Thyroid gland (tissue), 4 donors: ENCODE results near the gene SLC25A45.

ENCODE experiments used
- POLR2A ChIP-seq, 2 donors: fragments of 450-650 bp; IDR thresholded peaks; one replicate each; pipeline ENCODE4 v1.6.1; 2017; ENCODE audit warnings: antibody characterized with exemption in 2 of 2, mild to moderate bottlenecking in 2 of 2, moderate library complexity in 1 of 2
- TF ChIP-seq, protein P1 (sequence below), 6 experiments: fragments of 200-600 bp in 3 of 6; fragments of 450-650 bp in 3 of 6; sonication (generic) in 3 of 6; IDR thresholded peaks; one replicate each; pipeline ENCODE4 v1.5.1; 2016 to 2019; ENCODE audit warnings: antibody characterized with exemption in 6 of 6, mild to moderate bottlenecking in 2 of 6, inconsistent platforms in 1 of 6, moderate library complexity in 1 of 6

GRCh38 chr11:65425105-65425970, 42.9 kb upstream of the SLC25A45 start:
- TF ChIP-seq, protein P1, sequence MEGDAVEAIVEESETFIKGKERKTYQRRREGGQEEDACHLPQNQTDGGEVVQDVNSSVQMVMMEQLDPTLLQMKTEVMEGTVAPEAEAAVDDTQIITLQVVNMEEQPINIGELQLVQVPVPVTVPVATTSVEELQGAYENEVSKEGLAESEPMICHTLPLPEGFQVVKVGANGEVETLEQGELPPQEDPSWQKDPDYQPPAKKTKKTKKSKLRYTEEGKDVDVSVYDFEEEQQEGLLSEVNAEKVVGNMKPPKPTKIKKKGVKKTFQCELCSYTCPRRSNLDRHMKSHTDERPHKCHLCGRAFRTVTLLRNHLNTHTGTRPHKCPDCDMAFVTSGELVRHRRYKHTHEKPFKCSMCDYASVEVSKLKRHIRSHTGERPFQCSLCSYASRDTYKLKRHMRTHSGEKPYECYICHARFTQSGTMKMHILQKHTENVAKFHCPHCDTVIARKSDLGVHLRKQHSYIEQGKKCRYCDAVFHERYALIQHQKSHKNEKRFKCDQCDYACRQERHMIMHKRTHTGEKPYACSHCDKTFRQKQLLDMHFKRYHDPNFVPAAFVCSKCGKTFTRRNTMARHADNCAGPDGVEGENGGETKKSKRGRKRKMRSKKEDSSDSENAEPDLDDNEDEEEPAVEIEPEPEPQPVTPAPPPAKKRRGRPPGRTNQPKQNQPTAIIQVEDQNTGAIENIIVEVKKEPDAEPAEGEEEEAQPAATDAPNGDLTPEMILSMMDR (IDR thresholded peaks at IDR 0.05): peak in 3 of 6 experiments; percentile 14 to 29 (median 27)
- peak; percentile 55 to 68 for TF ChIP-seq POLR2A (IDR thresholded peaks at IDR 0.05)
